ENCODE results near the gene CCSER1. TPM values are rescaled to one million over a fixed set of nuclear protein-coding genes. Genes with fewer than 3 reads are reported as not detected.
"Not testable (repeated sequence)": the region's sequence is repeated elsewhere in the genome, so short reads cannot be mapped to it uniquely, and the experiment has no call there.

CCSER1 gene
- total RNA-seq, 3 donors from 2014 or later (not counting 1 experiment from before 2014, with no cell fraction given): 0.87 to 1.1 (median 1.1) TPM

DNA sequence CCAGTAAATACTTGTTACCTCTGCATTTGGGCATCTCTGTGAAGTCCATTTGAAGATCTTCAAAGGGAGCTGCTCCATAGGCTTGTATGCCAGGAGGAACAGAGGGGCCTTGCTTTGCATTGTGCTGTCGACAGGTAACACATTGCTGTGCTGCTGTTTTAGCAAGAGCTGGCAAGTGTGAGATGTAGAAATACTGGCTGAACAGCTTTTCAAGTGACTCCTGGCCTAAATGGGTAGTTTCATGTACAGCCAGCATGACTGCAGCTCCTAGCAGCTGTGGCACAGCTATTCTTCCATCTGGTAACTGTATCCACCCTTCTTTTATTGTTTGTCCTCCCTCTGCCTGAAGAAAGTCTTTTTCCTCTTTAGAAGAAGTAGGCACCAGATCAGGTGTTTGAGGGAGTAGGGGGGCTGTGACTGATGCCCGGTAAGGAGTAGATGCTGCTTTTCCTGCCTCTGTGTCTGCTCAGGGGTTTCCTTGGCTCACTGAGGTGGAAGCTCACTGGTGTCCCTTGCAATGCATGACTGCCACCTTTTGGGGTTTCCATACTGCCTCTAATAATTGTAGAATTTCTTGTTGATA is 965.3 kb downstream of the CCSER1 start:
- Histone ChIP-seq H3K27ac (ENCODE audit: low read length) (no peak overlapping the region), H3K27me3 (ENCODE audit: control insufficient read depth, insufficient read depth, low read length) (no peaks in the 10 kb centered on the region), H3K4me1 (ENCODE audit: control insufficient read depth, insufficient read depth, low read length) (no peaks in the 10 kb centered on the region), H3K4me3 (ENCODE audit: low read length) (no peak overlapping the region), H3K36me3 (ENCODE audit: control insufficient read depth, insufficient read depth, low read length) (no peaks in the 10 kb centered on the region), H3K9me3 (ENCODE audit: control insufficient read depth, insufficient read depth, low read length) (peaks cover 16% of the 10 kb centered on the region)
- TF ChIP-seq, protein P1, sequence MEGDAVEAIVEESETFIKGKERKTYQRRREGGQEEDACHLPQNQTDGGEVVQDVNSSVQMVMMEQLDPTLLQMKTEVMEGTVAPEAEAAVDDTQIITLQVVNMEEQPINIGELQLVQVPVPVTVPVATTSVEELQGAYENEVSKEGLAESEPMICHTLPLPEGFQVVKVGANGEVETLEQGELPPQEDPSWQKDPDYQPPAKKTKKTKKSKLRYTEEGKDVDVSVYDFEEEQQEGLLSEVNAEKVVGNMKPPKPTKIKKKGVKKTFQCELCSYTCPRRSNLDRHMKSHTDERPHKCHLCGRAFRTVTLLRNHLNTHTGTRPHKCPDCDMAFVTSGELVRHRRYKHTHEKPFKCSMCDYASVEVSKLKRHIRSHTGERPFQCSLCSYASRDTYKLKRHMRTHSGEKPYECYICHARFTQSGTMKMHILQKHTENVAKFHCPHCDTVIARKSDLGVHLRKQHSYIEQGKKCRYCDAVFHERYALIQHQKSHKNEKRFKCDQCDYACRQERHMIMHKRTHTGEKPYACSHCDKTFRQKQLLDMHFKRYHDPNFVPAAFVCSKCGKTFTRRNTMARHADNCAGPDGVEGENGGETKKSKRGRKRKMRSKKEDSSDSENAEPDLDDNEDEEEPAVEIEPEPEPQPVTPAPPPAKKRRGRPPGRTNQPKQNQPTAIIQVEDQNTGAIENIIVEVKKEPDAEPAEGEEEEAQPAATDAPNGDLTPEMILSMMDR (IDR thresholded peaks at IDR 0.05): no peak
- Mint-ChIP-seq H3K9me3 (peaks cover 7 to 24% of the 10 kb centered on the region in 2 donors), H3K4me1 (no peaks in the 10 kb centered on the region), H3K27me3 (ENCODE audit: low read depth in 2 of 2) (no peaks in the 10 kb centered on the region), H3K27ac (no peak overlapping the region), H3K36me3 (no peaks in the 10 kb centered on the region), H3K4me3 (no peak overlapping the region)
- intact Hi-C loops (cut with micrococcal nuclease): no loop called here
- ATAC-seq: no peak
- 68% methylated on average over 2 of the region's 2 CpGs for WGBS (ENCODE audit: insufficient coverage)
- no peak for DNase-seq

DNA sequence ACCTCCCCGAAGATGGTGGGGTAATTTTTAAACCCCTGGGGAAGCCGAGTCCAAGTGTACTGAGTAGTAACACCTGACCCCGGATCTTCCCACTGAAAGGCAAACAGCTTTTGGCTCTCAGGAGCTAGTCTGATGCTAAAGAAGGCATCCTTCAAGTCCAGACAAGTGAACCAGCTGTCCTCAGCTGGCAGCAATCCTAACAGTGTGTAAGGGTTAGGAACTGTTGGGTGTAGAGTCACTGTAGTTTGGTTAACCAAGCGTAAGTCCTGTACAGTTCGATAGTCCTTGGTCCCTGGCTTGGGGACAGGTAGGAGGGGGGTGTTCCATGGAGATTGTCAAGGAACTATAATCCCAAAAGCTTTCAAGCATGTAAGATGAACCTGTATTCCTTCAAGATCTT is 967.0 kb downstream of the CCSER1 start:
- intact Hi-C loops (cut with micrococcal nuclease); H3K4me3 ChIP-seq (ENCODE audit: low read length); H3K4me3 Mint-ChIP-seq; H3K27me3 Mint-ChIP-seq (ENCODE audit: low read depth in 2 of 2); H3K27ac ChIP-seq (ENCODE audit: low read length); DNase-seq; H3K36me3 Mint-ChIP-seq; H3K36me3 ChIP-seq (ENCODE audit: control insufficient read depth, insufficient read depth, low read length); ATAC-seq; H3K27ac Mint-ChIP-seq; H3K4me1 Mint-ChIP-seq; H3K27me3 ChIP-seq (ENCODE audit: control insufficient read depth, insufficient read depth, low read length); H3K4me1 ChIP-seq (ENCODE audit: control insufficient read depth, insufficient read depth, low read length): not testable (repeated sequence)
- H3K9me3 Mint-ChIP-seq: peaks cover 6 to 22% of the 10 kb centered on the region in 2 donors
- peaks cover 16% of the 10 kb centered on the region for H3K9me3 ChIP-seq (ENCODE audit: control insufficient read depth, insufficient read depth, low read length)
- WGBS (ENCODE audit: insufficient coverage): 78% methylated on average over 5 of the region's 5 CpGs

DNA sequence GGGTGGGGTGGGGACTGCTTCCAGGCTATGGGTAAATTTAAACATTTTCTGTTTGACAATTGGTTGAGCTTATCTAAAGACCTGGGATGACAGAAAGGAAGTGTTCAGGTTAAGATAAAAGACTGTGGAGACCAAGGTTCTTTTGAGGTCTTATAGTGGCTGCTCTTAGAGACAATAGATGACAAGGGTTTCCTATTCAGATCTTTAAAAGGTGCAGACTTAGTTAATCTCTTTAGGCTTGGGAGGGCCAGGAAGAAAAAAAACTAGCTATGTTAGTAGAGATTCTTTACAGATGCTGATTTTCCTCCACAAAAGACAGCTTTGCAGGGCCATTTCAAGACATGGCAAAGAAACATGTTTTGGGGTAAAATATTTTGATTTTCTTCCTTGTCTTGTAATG is 972.5 kb downstream of the CCSER1 start:
- Histone ChIP-seq H3K36me3 (ENCODE audit: control insufficient read depth, insufficient read depth, low read length) (no peaks in the 10 kb centered on the region), H3K4me1 (ENCODE audit: control insufficient read depth, insufficient read depth, low read length) (no peaks in the 10 kb centered on the region), H3K4me3 (ENCODE audit: low read length) (no peak overlapping the region), H3K27me3 (ENCODE audit: control insufficient read depth, insufficient read depth, low read length) (no peaks in the 10 kb centered on the region), H3K9me3 (ENCODE audit: control insufficient read depth, insufficient read depth, low read length) (peaks cover 19% of the 10 kb centered on the region), H3K27ac (ENCODE audit: low read length) (no peak overlapping the region)
- H3K4me3 Mint-ChIP-seq: no peak overlapping the region
- peaks cover 4% of the 10 kb centered on the region for H3K36me3 Mint-ChIP-seq
- H3K27me3 Mint-ChIP-seq (ENCODE audit: low read depth in 2 of 2): no peaks in the 10 kb centered on the region
- no peak for DNase-seq
- TF ChIP-seq, protein P1 (IDR thresholded peaks at IDR 0.05): no peak
- no peak for ATAC-seq
- intact Hi-C loops (cut with micrococcal nuclease): no loop called here
- no peak overlapping the region for H3K27ac Mint-ChIP-seq
- peaks cover 18 to 19% of the 10 kb centered on the region in 2 donors for H3K9me3 Mint-ChIP-seq
- no peaks in the 10 kb centered on the region for H3K4me1 Mint-ChIP-seq

DNA sequence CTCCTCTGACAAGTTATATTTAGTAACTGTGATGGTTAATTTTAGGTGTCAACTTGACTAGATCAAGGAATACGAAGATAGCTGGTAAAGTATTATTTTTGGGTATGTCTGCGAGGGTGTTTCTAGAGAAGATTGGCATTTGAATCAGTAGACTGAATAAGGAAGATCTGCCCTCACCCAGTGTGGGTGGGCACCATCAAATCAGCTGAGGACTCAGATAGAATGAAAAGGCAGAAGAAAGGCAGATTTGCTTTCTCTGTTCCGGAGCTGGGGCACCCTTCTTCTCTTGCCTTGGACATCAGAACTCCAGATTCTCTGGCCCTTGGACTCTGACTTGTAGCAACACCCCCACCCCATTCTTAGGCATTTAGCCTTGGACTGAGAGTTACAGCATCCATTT is 981.6 kb downstream of the CCSER1 start:
- Mint-ChIP-seq H3K4me1 (no peaks in the 10 kb centered on the region), H3K4me3 (no peak overlapping the region), H3K9me3 (peaks cover 10 to 22% of the 10 kb centered on the region in 2 donors), H3K27ac (no peak overlapping the region), H3K27me3 (ENCODE audit: low read depth in 2 of 2) (no peaks in the 10 kb centered on the region), H3K36me3 (peaks cover 8% of the 10 kb centered on the region)
- no peak for ATAC-seq
- no peaks in the 10 kb centered on the region for H3K36me3 ChIP-seq (ENCODE audit: control insufficient read depth, insufficient read depth, low read length)
- no peaks in the 10 kb centered on the region for H3K27me3 ChIP-seq (ENCODE audit: control insufficient read depth, insufficient read depth, low read length)
- no peaks in the 10 kb centered on the region for H3K4me1 ChIP-seq (ENCODE audit: control insufficient read depth, insufficient read depth, low read length)
- H3K9me3 ChIP-seq (ENCODE audit: control insufficient read depth, insufficient read depth, low read length): peaks cover 6% of the 10 kb centered on the region
- H3K4me3 ChIP-seq (ENCODE audit: low read length): no peak overlapping the region
- TF ChIP-seq, protein P1 (IDR thresholded peaks at IDR 0.05): no peak
- 88% methylated on average over 3 of the region's 3 CpGs for WGBS (ENCODE audit: insufficient coverage)
- H3K27ac ChIP-seq (ENCODE audit: low read length): no peak overlapping the region
- no peak for DNase-seq
- intact Hi-C loops (cut with micrococcal nuclease): no loop called here
